ENCODE measurements around the gene PPARGC1A. TPM values are rescaled to one million over a fixed set of nuclear protein-coding genes. Genes with fewer than 3 reads are reported as not detected.

Gene PPARGC1A
- total and polyA plus RNA-seq, 2 donors (not counting 3 experiments of a cell fraction or from before 2014, with no cell fraction given): not detected

GRCh38 chr4:23932901-23933308 is 43.1 kb upstream of the PPARGC1A start:
- DNase-seq (ENCODE audit: low read depth, low spot score): no peak
- Histone ChIP-seq H3K36me3 (ENCODE audit: control insufficient read depth in 2 of 2, extremely low read depth in 1 of 2, insufficient read depth in 2 of 2, low read length in 2 of 2) (no peaks in the 10 kb centered on the region), H3K4me2 (ENCODE audit: insufficient read depth, low read length) (no peak overlapping the region), H3K27me3 (ENCODE audit: control insufficient read depth in 2 of 2, insufficient read depth in 2 of 2, low read length in 2 of 2) (no peaks in the 10 kb centered on the region), H2AFZ (ENCODE audit: low read depth, low read length) (no peak overlapping the region), H3K27ac (ENCODE audit: insufficient read depth, low read depth, low read length) (no peak overlapping the region), H3K9ac (replicated peaks; ENCODE audit: extremely low read depth, insufficient read depth, low read length) (no peak overlapping the region), H3K79me2 (ENCODE audit: control insufficient read depth, insufficient read depth, low read length) (no peaks in the 10 kb centered on the region), H3K9me1 (replicated peaks; ENCODE audit: control insufficient read depth, extremely low read depth, insufficient read depth, low read length) (no peaks in the 10 kb centered on the region), H3K4me1 (ENCODE audit: control insufficient read depth, extremely low read depth, insufficient read depth, low read length) (no peaks in the 10 kb centered on the region), H3K4me3 (replicated peaks in 1 of 3; ENCODE audit: insufficient read depth in 1 of 3, low read depth in 1 of 3, low read length in 3 of 3) (no peak overlapping the region), H4K20me1 (replicated peaks; ENCODE audit: control insufficient read depth, extremely low read depth, insufficient read depth, low read length) (no peaks in the 10 kb centered on the region), H3K9me3 (replicated peaks; ENCODE audit: control insufficient read depth, insufficient read depth, low read length) (no peaks in the 10 kb centered on the region)
- ChIA-PET CTCF (no interaction called here), POLR2A (no interaction called here)
- no TSS peak for BruUV-seq (replicated peaks)
- dilution Hi-C loops (cut with MboI; ENCODE audit: extremely low pct_ligation_motif_present, low sequenced_read_pairs) (no loop called here), intact Hi-C loops (cut with micrococcal nuclease) (no loop called here)
- no peak for FAIRE-seq
- no peak for TF ChIP-seq FOS (IDR thresholded peaks at IDR 0.05; ENCODE audit: borderline replicate concordance, insufficient read depth, low read length)
- TF ChIP-seq POLR2A (IDR thresholded peaks at IDR 0.05; ENCODE audit: low read depth, low read length): no peak
- TF ChIP-seq CTCF (IDR thresholded peaks at IDR 0.05; ENCODE audit: extremely low read depth in 1 of 2, insufficient read depth in 1 of 2, low read depth in 1 of 2, low read length in 2 of 2): no peak
- no peak for TF ChIP-seq JUN (IDR thresholded peaks at IDR 0.05; ENCODE audit: borderline replicate concordance, insufficient read depth, insufficient read length, low read depth)
- no peak for TF ChIP-seq EZH2 (IDR thresholded peaks at IDR 0.05; ENCODE audit: borderline replicate concordance, low read depth, low read length, severe bottlenecking)
- no peak for TF ChIP-seq MYC (IDR thresholded peaks at IDR 0.05; ENCODE audit: low read depth, low read length)
- no peak for TF ChIP-seq GATA2 (IDR thresholded peaks at IDR 0.05; ENCODE audit: insufficient read depth, insufficient read length, low read depth, low read length)
- TF ChIP-seq MAX (IDR thresholded peaks at IDR 0.05; ENCODE audit: insufficient read depth, insufficient read length): no peak
